ENCODE data around the gene FNBP1. TPM values are rescaled to one million over a fixed set of nuclear protein-coding genes. Genes with fewer than 3 reads are reported as not detected.

The FNBP1 gene
- total RNA-seq, 2 donors from 2014 or later = 71.5 to 80.3 TPM

- H3K27me3 ChIP-seq (replicated peaks; ENCODE audit: insufficient read depth) = no peaks in the 10 kb centered on the region
- no peak overlapping the region for H3K4me3 ChIP-seq
- ATAC-seq (ENCODE audit: insufficient number of reproducible peaks, low FRiP score, low read depth) = no peak
- TF ChIP-seq CTCF (IDR thresholded peaks at IDR 0.05) = no peak
- H3K36me3 ChIP-seq = no peaks in the 10 kb centered on the region
- peaks cover 25 to 41% of the 10 kb centered on the region in 2 donors for H3K4me1 ChIP-seq (ENCODE audit: control insufficient read depth in 1 of 2, low read depth in 2 of 2)
- H3K9me3 ChIP-seq = no peaks in the 10 kb centered on the region
- no peak for DNase-seq (ENCODE audit: low spot score)
- H3K27ac ChIP-seq = no peak overlapping the region
Measured at GRCh38 chr9:129841071-129841470, 201.9 kb downstream of the FNBP1 start.

DNA sequence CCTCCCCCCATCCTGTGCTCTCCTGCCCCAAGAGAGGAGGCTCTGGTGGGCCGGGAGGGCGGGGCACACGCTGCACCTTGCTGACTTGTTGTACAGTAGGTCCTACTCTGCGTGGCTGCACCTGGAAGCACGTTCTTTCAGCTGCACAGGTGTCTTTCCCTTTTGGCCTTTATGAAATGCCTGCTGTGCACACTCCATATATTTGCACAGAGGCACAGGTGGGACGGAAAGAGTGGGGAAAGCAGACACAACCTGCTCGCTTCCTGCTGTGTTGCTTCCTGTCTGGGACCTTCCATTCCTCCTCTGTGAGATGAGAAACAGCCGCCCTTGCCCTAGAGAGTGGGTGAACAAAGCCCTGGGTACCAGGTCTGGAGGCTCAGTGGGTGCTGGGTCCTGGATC lies 203.0 kb downstream of the FNBP1 start:
- H3K9me3 ChIP-seq = no peaks in the 10 kb centered on the region
- H3K4me3 ChIP-seq = no peak overlapping the region
- ATAC-seq (ENCODE audit: insufficient number of reproducible peaks, low FRiP score, low read depth) = no peak
- H3K27ac ChIP-seq = no peak overlapping the region
- DNase-seq (ENCODE audit: low spot score) = no peak
- H3K4me1 ChIP-seq (ENCODE audit: control insufficient read depth in 1 of 2, low read depth in 2 of 2) = peaks cover 25 to 43% of the 10 kb centered on the region in 2 donors
- TF ChIP-seq CTCF (IDR thresholded peaks at IDR 0.05) = no peak
- no peaks in the 10 kb centered on the region for H3K36me3 ChIP-seq
- H3K27me3 ChIP-seq (replicated peaks; ENCODE audit: insufficient read depth) = no peaks in the 10 kb centered on the region

DNA sequence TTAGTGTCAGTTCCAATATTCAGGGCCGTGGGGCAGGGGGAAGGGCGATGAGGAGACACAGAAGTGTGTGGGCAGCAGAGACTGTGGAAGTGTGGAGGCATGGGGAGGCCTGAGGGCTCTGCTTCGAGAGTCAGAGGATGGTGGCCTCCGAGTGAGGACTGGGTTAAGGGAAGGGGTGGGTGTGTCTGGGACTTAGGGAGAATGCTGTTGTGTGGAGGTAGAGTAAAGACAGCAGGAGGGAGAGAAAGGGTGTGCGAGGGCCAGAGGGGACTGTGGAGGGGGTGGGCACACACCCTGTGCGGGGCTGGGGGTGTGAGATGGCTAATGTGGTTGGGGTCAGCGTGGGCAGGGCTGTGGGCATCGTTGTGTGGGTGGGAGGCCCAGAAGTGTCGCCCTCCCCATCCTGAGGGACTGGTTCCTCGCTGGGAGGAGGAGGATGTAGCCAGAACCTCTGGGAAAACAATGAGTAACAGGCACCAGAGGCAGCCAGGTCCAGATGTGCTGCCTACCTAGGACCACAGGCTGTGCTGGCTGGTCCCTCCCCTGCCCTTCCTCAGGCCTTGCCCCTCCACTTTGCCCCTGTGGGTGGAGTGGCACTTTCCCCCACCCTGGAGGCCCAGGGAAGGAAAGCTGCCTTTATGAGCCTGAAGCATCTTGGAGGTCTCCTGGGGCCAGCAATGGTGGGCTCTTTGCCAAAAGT lies 203.5 kb downstream of the FNBP1 start:
- Histone ChIP-seq H3K27me3 (replicated peaks; ENCODE audit: insufficient read depth) (no peaks in the 10 kb centered on the region), H3K4me3 (no peak overlapping the region), H3K36me3 (no peaks in the 10 kb centered on the region), H3K9me3 (no peaks in the 10 kb centered on the region), H3K4me1 (ENCODE audit: control insufficient read depth in 1 of 2, low read depth in 2 of 2) (peaks cover 25 to 43% of the 10 kb centered on the region in 2 donors), H3K27ac (peak overlapping the region in 1 of 2 donors; percentile 11)
- no peak for ATAC-seq (ENCODE audit: insufficient number of reproducible peaks, low FRiP score, low read depth)
- TF ChIP-seq CTCF (IDR thresholded peaks at IDR 0.05) = no peak
- DNase-seq (ENCODE audit: low spot score) = no peak

GRCh38 chr9:129838707-129839259 lies 204.2 kb downstream of the FNBP1 start:
- Histone ChIP-seq H3K4me1 (ENCODE audit: control insufficient read depth in 1 of 2, low read depth in 2 of 2) (peaks cover 32 to 50% of the 10 kb centered on the region in 2 donors), H3K9me3 (no peaks in the 10 kb centered on the region)

More at GRCh38 chr9:129838707-129839259, 204.2 kb downstream of the FNBP1 start:
- Histone ChIP-seq H3K36me3 (no peaks in the 10 kb centered on the region), H3K27ac (peak overlapping the region in 1 of 2 donors; percentile 11), H3K4me3 (no peak overlapping the region), H3K27me3 (replicated peaks; ENCODE audit: insufficient read depth) (no peaks in the 10 kb centered on the region)
- no peak for TF ChIP-seq CTCF (IDR thresholded peaks at IDR 0.05)
- ATAC-seq (ENCODE audit: insufficient number of reproducible peaks, low FRiP score, low read depth) (no peak), DNase-seq (ENCODE audit: low spot score) (no peak)

Other genes with a start within 250 kb of the FNBP1 start
- 10 to 100 TPM; 28.4 to 33.4 TPM for gene TOR1B, start 240.0 kb downstream of the FNBP1 start, total RNA-seq
- 10 to 100 TPM; 36.1 to 39.3 TPM for gene TOR1A, start 219.1 kb downstream of the FNBP1 start, total RNA-seq
- gene C9orf78, start 207.9 kb downstream of the FNBP1 start, total RNA-seq = 100 to 1,000 TPM in 1 of 2 donors, 10 to 100 TPM in 1; 47.8 to 140 TPM
- 10 to 100 TPM; 47.8 to 51.2 TPM for gene USP20, start 207.7 kb downstream of the FNBP1 start, total RNA-seq
- 10 to 100 TPM; 47.5 to 51.9 TPM for gene GPR107, start 10.7 kb upstream of the FNBP1 start, total RNA-seq
- 10 to 100 TPM; 50.8 to 58.3 TPM for gene NCS1, start 129.2 kb upstream of the FNBP1 start, total RNA-seq
- gene HMCN2, start 222.6 kb upstream of the FNBP1 start, total RNA-seq = 1 to 10 TPM; 2.4 to 6.3 TPM

Data from thoracic aorta (tissue), 2 donors.